H1 (cell line): ENCODE data around the gene FOXC2. TPM values are rescaled to one million over a fixed set of nuclear protein-coding genes. Genes with fewer than 3 reads are reported as not detected.

Experiments
- CTCF ChIA-PET: fragments of 300-600 bp; sonication (Branson Sonifier 250); formaldehyde crosslinking; loops from one replicate; lab custom pipeline; 2021; ENCODE audit not compliant: partially characterized antibody; lab: Charles Lee
- POLR2A ChIA-PET: fragments of 300-600 bp; sonication (Branson Sonifier 250); formaldehyde crosslinking; loops from one replicate; lab custom pipeline; 2021; ENCODE audit warnings: inconsistent platforms; ENCODE audit not compliant: partially characterized antibody; lab: Charles Lee
- DNase-seq, 2 experiments: peaks; one replicate each; pipeline versions ENCODE4 v3.0.0 to v3.0.0-alpha.2; 2010 to 2022; ENCODE audit warnings: low spot score in 2 of 2, low read depth in 1 of 2, mixed read lengths in 1 of 2
- FAIRE-seq: peaks from 2 replicates; lab custom pipeline; 2011; peaks lifted over from hg19 to GRCh38; lab: Jason Lieb, UNC
- H2AFZ ChIP-seq: 2 replicates; pipeline ENCODE4 v1.8.1; 2012; ENCODE audit warnings: low read length, inconsistent platforms
- H2AK5ac ChIP-seq: 2 replicates; pipeline ENCODE4 v1.6.1; 2013; ENCODE audit warnings: low read depth, low read length
- H2BK120ac ChIP-seq: replicated peaks from 2 replicates; pipeline ENCODE3; 2013; ENCODE audit warnings: low read depth, low read length, inconsistent platforms
- H2BK12ac ChIP-seq: 2 replicates; pipeline ENCODE4 v1.6.1; 2013; ENCODE audit warnings: low read depth, low read length
- H2BK15ac ChIP-seq: 2 replicates; pipeline ENCODE4 v1.6.1; 2013; ENCODE audit warnings: low read length
- H2BK20ac ChIP-seq: 2 replicates; pipeline ENCODE4 v1.6.1; 2013; ENCODE audit warnings: low read length
- H2BK5ac ChIP-seq: 2 replicates; pipeline ENCODE4 v1.6.1; 2013; ENCODE audit warnings: low read depth, low read length
- H3K14ac ChIP-seq: 2 replicates; pipeline ENCODE4 v1.6.1; 2013; ENCODE audit warnings: inconsistent platforms; ENCODE audit not compliant: insufficient read length
- H3K18ac ChIP-seq: 2 replicates; pipeline ENCODE4 v1.6.1; 2013; ENCODE audit warnings: low read length; ENCODE audit errors: extremely low read depth
- H3K23ac ChIP-seq: 2 replicates; pipeline ENCODE4 v1.6.1; 2013; ENCODE audit warnings: inconsistent platforms; ENCODE audit not compliant: insufficient read length
- H3K23me2 ChIP-seq: 2 replicates; pipeline ENCODE4 v1.6.1; 2013; ENCODE audit warnings: low read depth, low read length
- H3K27ac ChIP-seq: 2 replicates; pipeline ENCODE4 v1.6.1; 2011; ENCODE audit warnings: low read depth, low read length, inconsistent platforms
- H3K27me3 ChIP-seq, 4 experiments: replicated peaks in 1 of 4; 1 replicate in 1 of 4; 2 replicates in 3 of 4; pipeline versions ENCODE4 v1.6.1 to v1.8.1; 2011 to 2013; ENCODE audit warnings: low read length in 3 of 4, mild to moderate bottlenecking in 3 of 4, inconsistent platforms in 2 of 4, mixed read lengths in 2 of 4, moderate library complexity in 1 of 4; ENCODE audit not compliant: control insufficient read depth in 3 of 4, insufficient read depth in 3 of 4; ENCODE audit errors: extremely low read depth in 1 of 4
- H3K36me3 ChIP-seq, 4 experiments: 2 replicates each; pipeline versions ENCODE4 v1.6.1 to v1.8.1; 2011 to 2013; ENCODE audit warnings: mild to moderate bottlenecking in 4 of 4, low read length in 3 of 4, moderate library complexity in 2 of 4, control low read depth in 1 of 4, inconsistent platforms in 1 of 4; ENCODE audit not compliant: insufficient read depth in 4 of 4, control insufficient read depth in 2 of 4
- H3K4ac ChIP-seq: replicated peaks from 2 replicates; pipeline ENCODE3; 2013; ENCODE audit warnings: low read length, low read depth, mixed read lengths, inconsistent platforms; ENCODE audit not compliant: insufficient read length
- H3K4me1 ChIP-seq, 4 experiments: replicated peaks in 1 of 4; 1 replicate in 1 of 4; 2 replicates in 3 of 4; pipeline versions ENCODE4 v1.6.1 to v1.8.1; 2011 to 2013; ENCODE audit warnings: low read length in 3 of 4, inconsistent platforms in 2 of 4, mixed read lengths in 1 of 4; ENCODE audit not compliant: insufficient read depth in 4 of 4, control insufficient read depth in 3 of 4
- H3K4me2 ChIP-seq, 2 experiments: 2 replicates each; pipeline versions ENCODE4 v1.6.1 to v1.8.1; 2011 to 2013; ENCODE audit warnings: low read depth in 2 of 2, low read length in 2 of 2, control low read depth in 1 of 2, inconsistent platforms in 1 of 2, mild to moderate bottlenecking in 1 of 2; ENCODE audit not compliant: insufficient read depth in 1 of 2
- H3K4me3 ChIP-seq, 4 experiments: fragments of 200-600, 300-600 bp in 1 of 4; sonication (generic), shearing (Covaris generic), sonication (Bioruptor Twin) in 1 of 4; 2 replicates each; pipeline versions ENCODE4 v1.5.1 to v1.8.1; 2011 to 2016; ENCODE audit warnings: low read length in 4 of 4, low read depth in 3 of 4, control low read depth in 2 of 4, inconsistent platforms in 2 of 4, mild to moderate bottlenecking in 2 of 4, mixed read lengths in 1 of 4, moderate library complexity in 1 of 4; ENCODE audit not compliant: insufficient read depth in 2 of 4; ENCODE audit errors: extremely low read depth in 1 of 4
- H3K56ac ChIP-seq: replicated peaks from 2 replicates; pipeline ENCODE3; 2013; ENCODE audit warnings: low read depth, mild to moderate bottlenecking, mixed read lengths, low read length, inconsistent platforms; ENCODE audit not compliant: insufficient read length
- H3K79me1 ChIP-seq: 2 replicates; pipeline ENCODE4 v1.6.1; 2013; ENCODE audit warnings: low read depth, low read length, control low read depth
- H3K79me2 ChIP-seq, 2 experiments: 2 replicates each; pipeline versions ENCODE4 v1.6.1 to v1.8.1; 2012 to 2013; ENCODE audit warnings: low read length in 2 of 2, mild to moderate bottlenecking in 2 of 2, inconsistent platforms in 1 of 2; ENCODE audit not compliant: insufficient read depth in 2 of 2, control insufficient read depth in 1 of 2
- H3K9ac ChIP-seq, 4 experiments: replicated peaks in 1 of 4; 1 replicate in 1 of 4; 2 replicates in 3 of 4; pipeline versions ENCODE4 v1.6.1 to v1.8.1; 2011 to 2013; ENCODE audit warnings: low read depth in 3 of 4, low read length in 3 of 4, control low read depth in 2 of 4, mild to moderate bottlenecking in 2 of 4, moderate library complexity in 2 of 4, inconsistent platforms in 1 of 4; ENCODE audit errors: extremely low read depth in 1 of 4
- H3K9me3 ChIP-seq, 2 experiments: 2 replicates each; pipeline versions ENCODE4 v1.6.1 to v1.8.1; 2012 to 2013; ENCODE audit warnings: mild to moderate bottlenecking in 2 of 2, moderate library complexity in 2 of 2, control low read depth in 1 of 2, inconsistent platforms in 1 of 2, low read depth in 1 of 2, low read length in 1 of 2, mixed read lengths in 1 of 2; ENCODE audit not compliant: insufficient read depth in 2 of 2
- H4K20me1 ChIP-seq, 2 experiments: replicated peaks in 1 of 2; 2 replicates each; pipeline versions ENCODE3 to v1.8.1; 2011 to 2013; ENCODE audit warnings: inconsistent platforms in 2 of 2, low read length in 2 of 2, mild to moderate bottlenecking in 1 of 2; ENCODE audit not compliant: insufficient read depth in 2 of 2, control insufficient read depth in 1 of 2
- H4K5ac ChIP-seq: 2 replicates; pipeline ENCODE4 v1.6.1; 2013; ENCODE audit warnings: low read length, low read depth, mixed read lengths, inconsistent platforms; ENCODE audit not compliant: insufficient read length
- H4K8ac ChIP-seq: 2 replicates; pipeline ENCODE4 v1.8.0; 2013; ENCODE audit warnings: mild to moderate bottlenecking, moderate library complexity, low read length, inconsistent platforms; ENCODE audit not compliant: insufficient read depth; ENCODE audit errors: extremely low read depth
- H4K91ac ChIP-seq: replicated peaks from 2 replicates; pipeline ENCODE3; 2013; ENCODE audit warnings: low read length, mixed read lengths, inconsistent platforms; ENCODE audit not compliant: insufficient read length
- ASH2L ChIP-seq: fragments of 200-600, 300-600 bp; sonication (generic); IDR thresholded peaks from one replicate; pipeline ENCODE4 v1.7.1; 2017; ENCODE audit warnings: low read length
- BRCA1 ChIP-seq: IDR thresholded peaks from 2 replicates; pipeline ENCODE4 v1.6.1; 2012; ENCODE audit warnings: low read depth, low read length, improper control_type of control experiment
- EGR1 ChIP-seq: IDR thresholded peaks from 2 replicates; pipeline ENCODE4 v1.6.1; 2011; ENCODE audit warnings: low read depth, low read length, borderline replicate concordance
- FOSL1 ChIP-seq: IDR thresholded peaks from 2 replicates; pipeline ENCODE4 v1.6.1; 2011; ENCODE audit warnings: mild to moderate bottlenecking, low read depth, low read length, moderate library complexity; ENCODE audit not compliant: insufficient read depth
- PHF8 ChIP-seq: fragments of 200-600 bp; sonication (generic); conservative IDR thresholded peaks from 2 replicates; pipeline ENCODE4 v1.7.1; 2012; ENCODE audit warnings: low read depth, mild to moderate bottlenecking, inconsistent platforms, low read length, moderate library complexity
- RAD21 ChIP-seq, 2 experiments: IDR thresholded peaks in 1 of 2; conservative IDR thresholded peaks in 1 of 2; 2 replicates each; pipeline ENCODE4 v1.6.1; 2011; ENCODE audit warnings: low read depth in 2 of 2, low read length in 2 of 2, improper control_type of control experiment in 1 of 2, inconsistent platforms in 1 of 2, mild to moderate bottlenecking in 1 of 2, moderate library complexity in 1 of 2
- RBBP5 ChIP-seq: IDR thresholded peaks from 2 replicates; pipeline ENCODE4 v1.7.1; 2012; ENCODE audit warnings: low read depth, mild to moderate bottlenecking, inconsistent platforms, low read length, moderate library complexity, borderline replicate concordance
- RXRA ChIP-seq: IDR thresholded peaks from 2 replicates; pipeline ENCODE4 v1.6.1; 2011; ENCODE audit warnings: low read depth, mild to moderate bottlenecking, low read length, moderate library complexity; ENCODE audit not compliant: insufficient read depth
- SAP30 ChIP-seq: fragments of 300-600 bp; sonication (generic); IDR thresholded peaks from 2 replicates; pipeline ENCODE4 v1.7.1; 2012; ENCODE audit warnings: low read length, moderate library complexity, mild to moderate bottlenecking, inconsistent platforms; ENCODE audit not compliant: insufficient read depth, insufficient replicate concordance
- SP2 ChIP-seq: IDR thresholded peaks from 2 replicates; pipeline ENCODE4 v1.6.1; 2012; ENCODE audit warnings: mild to moderate bottlenecking, low read length, inconsistent platforms
- SP4 ChIP-seq: IDR thresholded peaks from 2 replicates; pipeline ENCODE4 v1.6.1; 2012; ENCODE audit warnings: low read length, inconsistent platforms
- WGBS, 2 experiments: shearing (Covaris generic) in 1 of 2; methylation state at CpG; one replicate each; pipeline versions ENCODE4 v1.1.6 to v1.1.7; 2013 to 2015; ENCODE audit warnings: low lambda C conversion rate in 2 of 2, mixed read lengths in 2 of 2, inconsistent platforms in 1 of 2, low coverage in 1 of 2, missing lambda C conversion rate in 1 of 2; ENCODE audit not compliant: insufficient replicate concordance in 2 of 2, insufficient coverage in 1 of 2, insufficient read length in 1 of 2; ENCODE audit errors: extremely low coverage in 1 of 2, missing lambda C conversion rate in 1 of 2; 5-methylcytosine and 5-hydroxymethylcytosine counted together
- polyA plus RNA-seq, 7 experiments: library from polyadenylated mRNA; depleted of rRNA in 3 of 7; stranded (reverse) in 5 of 7; unstranded in 2 of 7; fragments of >200 nt in 5 of 7; fragments of 200-250 nt in 2 of 7; gene quantifications; 1 replicate in 5 of 7; 2 replicates in 1 of 7; 4 replicates in 1 of 7; pipeline versions ENCODE4 v1.2.1 to v1.2.3, GENCODE V29; 2011 to 2013; ENCODE audit warnings: missing spikeins in 2 of 7, mixed read lengths in 2 of 7
- total RNA-seq: library from RNA; stranded (reverse); fragmentation: NEBNext Ultra II Directional; extraction: Animal tissue kit (Norgen Biotek cat#: 25700); gene quantifications from 2 replicates; pipeline ENCODE4 v1.2.1, GENCODE V29; 2021
- TF ChIP-seq, protein P1 (sequence below): IDR thresholded peaks from 2 replicates; pipeline ENCODE4 v1.6.1; 2011; ENCODE audit warnings: low read length, improper control_type of control experiment

FOXC2 gene
- total and polyA plus RNA-seq, 2 of the 8 experiments (the other 6 are each of a cell fraction or from before 2014, with no cell fraction given) = 0.09 TPM; not detected in 1

DNA sequence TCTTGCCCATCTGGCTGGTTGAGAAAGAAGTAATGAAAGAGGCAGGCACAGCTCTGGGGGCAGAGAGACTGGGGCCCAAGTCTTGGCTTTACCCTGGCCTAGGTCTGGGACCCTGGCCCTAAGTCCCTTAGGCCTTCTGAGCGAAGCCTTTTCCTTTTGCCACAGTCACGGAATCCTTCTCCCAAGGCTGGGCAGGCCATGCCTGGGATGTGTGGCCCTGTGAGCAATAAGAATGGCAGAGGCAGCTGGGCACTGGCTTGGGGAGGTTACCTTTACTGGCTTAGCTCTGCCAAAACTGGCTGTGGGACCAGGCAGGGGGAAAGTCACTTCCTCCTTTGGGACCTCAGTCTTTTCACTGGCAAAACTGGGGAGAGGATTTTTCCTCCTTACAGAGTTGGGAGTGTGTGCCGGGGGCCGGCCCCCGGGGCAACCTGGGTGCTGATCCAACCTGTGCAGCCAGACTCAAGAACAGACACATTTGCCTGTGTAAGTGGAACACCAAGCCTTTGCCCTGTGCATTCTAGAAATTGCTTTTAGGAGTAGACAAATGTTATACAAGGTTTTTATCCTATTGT is 43.4 kb upstream of the FOXC2 start:
- no peak overlapping the region for H3K9ac ChIP-seq
- TF ChIP-seq RXRA (no peak), PHF8 (no peak), SP4 (no peak), SAP30 (no peak), RBBP5 (no peak), RAD21 (IDR thresholded peaks at IDR 0.05 in 1 of 2, conservative IDR thresholded peaks at IDR 0.05 in 1 of 2; ENCODE audit: low read depth in 2 of 2, low read length in 2 of 2) (no peak), BRCA1 (no peak), SP2 (no peak), ASH2L (no peak), EGR1 (no peak), FOSL1 (no peak)
- TF ChIP-seq, protein P1, sequence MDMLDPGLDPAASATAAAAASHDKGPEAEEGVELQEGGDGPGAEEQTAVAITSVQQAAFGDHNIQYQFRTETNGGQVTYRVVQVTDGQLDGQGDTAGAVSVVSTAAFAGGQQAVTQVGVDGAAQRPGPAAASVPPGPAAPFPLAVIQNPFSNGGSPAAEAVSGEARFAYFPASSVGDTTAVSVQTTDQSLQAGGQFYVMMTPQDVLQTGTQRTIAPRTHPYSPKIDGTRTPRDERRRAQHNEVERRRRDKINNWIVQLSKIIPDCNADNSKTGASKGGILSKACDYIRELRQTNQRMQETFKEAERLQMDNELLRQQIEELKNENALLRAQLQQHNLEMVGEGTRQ = no peak

More for the DNA sequence above, 43.4 kb upstream of the FOXC2 start:
- Histone ChIP-seq H2BK20ac (no peak overlapping the region), H4K20me1 (peaks cover 0 to 3% of the 10 kb centered on the region in 2 experiments), H3K4me1 (no peaks in the 10 kb centered on the region), H3K4me3 (no peak overlapping the region), H3K4ac (no peak overlapping the region), H3K14ac (no peak overlapping the region), H3K23me2 (no peaks in the 10 kb centered on the region), H2BK5ac (no peak overlapping the region), H3K56ac (no peak overlapping the region), H3K79me1 (no peaks in the 10 kb centered on the region), H3K23ac (no peak overlapping the region), H2BK120ac (no peak overlapping the region), H2BK12ac (no peak overlapping the region), H3K79me2 (no peaks in the 10 kb centered on the region), H3K4me2 (no peak overlapping the region), H3K27ac (no peak overlapping the region), H2AK5ac (no peak overlapping the region), H4K8ac (no peak overlapping the region), H3K27me3 (peaks cover 10 to 20% (median 14%) of the 10 kb centered on the region in 4 experiments), H2AFZ (no peak overlapping the region), H4K91ac (no peak overlapping the region), H3K18ac (no peak overlapping the region), H3K36me3 (no peaks in the 10 kb centered on the region), H3K9me3 (peaks cover 3 to 7% of the 10 kb centered on the region in 2 experiments; a peak in 2 of 4 replicates), H4K5ac (no peak overlapping the region), H2BK15ac (no peak overlapping the region)
- FAIRE-seq (no peak), DNase-seq (no peak)
- ChIA-PET CTCF (interaction anchor here (0.8 to 1.5 kb wide), 2 partner anchors 503 to 702 kb away, joined by 3 to 4 read pairs; no protein-coding TSS in a partner anchor), POLR2A (interaction anchor here (0.8 to 1.2 kb wide), 2 partner anchors 30 to 453 kb away, joined by 3 read pairs; no protein-coding TSS in a partner anchor)
- WGBS, 2 experiments = 85% methylated on average over 5 of the region's 5 CpGs; no CpG with 5 or more reads in 1 of the 2 experiments
